ENCODE results near the gene FBXO39.
"Not testable (repeated sequence)": the region's sequence is repeated elsewhere in the genome, so short reads cannot be mapped to it uniquely, and the experiment has no call there.

FBXO39 gene

DNA sequence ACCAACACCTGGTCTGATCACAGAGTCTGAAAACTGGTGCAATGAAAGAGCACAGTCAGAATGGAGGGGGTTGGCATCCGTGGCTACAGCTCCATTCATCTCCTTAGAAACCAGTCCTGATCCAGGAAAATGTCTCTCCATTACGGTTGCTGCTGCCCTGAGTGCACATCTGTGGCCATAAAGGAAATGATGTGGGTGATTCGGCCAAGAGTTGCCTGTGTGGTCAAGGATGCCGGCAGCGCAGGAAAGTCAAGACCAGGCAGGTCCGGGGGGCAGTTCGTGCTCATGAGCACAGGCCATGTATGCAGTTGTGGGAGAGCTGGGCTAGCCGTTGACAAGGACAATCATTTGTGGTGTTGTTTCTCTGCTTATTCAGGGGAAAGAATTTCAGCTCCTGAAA is 14.2 kb upstream of the FBXO39 start:
- DNase-seq (ENCODE audit: low read depth, low spot score), result no peak
- no peak overlapping the region for H3K4me3 ChIP-seq (ENCODE audit: low read depth, low read length)
- CTCF ChIA-PET, result interaction anchor here (1.6 kb wide), 1 partner anchor 9 kb away, joined by 3 read pairs; no protein-coding TSS in a partner anchor
- TF ChIP-seq, protein P1, sequence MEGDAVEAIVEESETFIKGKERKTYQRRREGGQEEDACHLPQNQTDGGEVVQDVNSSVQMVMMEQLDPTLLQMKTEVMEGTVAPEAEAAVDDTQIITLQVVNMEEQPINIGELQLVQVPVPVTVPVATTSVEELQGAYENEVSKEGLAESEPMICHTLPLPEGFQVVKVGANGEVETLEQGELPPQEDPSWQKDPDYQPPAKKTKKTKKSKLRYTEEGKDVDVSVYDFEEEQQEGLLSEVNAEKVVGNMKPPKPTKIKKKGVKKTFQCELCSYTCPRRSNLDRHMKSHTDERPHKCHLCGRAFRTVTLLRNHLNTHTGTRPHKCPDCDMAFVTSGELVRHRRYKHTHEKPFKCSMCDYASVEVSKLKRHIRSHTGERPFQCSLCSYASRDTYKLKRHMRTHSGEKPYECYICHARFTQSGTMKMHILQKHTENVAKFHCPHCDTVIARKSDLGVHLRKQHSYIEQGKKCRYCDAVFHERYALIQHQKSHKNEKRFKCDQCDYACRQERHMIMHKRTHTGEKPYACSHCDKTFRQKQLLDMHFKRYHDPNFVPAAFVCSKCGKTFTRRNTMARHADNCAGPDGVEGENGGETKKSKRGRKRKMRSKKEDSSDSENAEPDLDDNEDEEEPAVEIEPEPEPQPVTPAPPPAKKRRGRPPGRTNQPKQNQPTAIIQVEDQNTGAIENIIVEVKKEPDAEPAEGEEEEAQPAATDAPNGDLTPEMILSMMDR (IDR thresholded peaks at IDR 0.05; ENCODE audit: insufficient read depth, low read length, missing control alignments), result no peak
- POLR2A ChIA-PET, result no interaction called here

DNA sequence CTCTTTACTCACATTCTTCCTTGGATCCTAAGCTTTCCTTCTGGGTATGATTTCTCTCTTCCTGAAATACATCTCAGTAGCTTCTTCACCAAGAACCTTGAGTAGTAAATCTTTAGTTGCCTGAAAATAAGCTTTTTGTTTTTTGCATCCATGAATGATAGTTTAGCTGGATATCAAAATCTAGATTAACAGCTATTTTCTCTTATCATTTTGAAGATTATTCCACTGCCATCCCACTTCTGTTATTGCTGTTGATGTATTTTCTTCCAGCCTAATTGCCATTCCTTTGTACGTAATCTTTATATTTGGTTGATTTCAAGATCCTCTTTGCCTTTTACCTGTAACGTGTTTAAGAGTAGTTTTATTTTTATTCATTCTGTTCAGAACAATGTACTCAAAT is 7.6 kb upstream of the FBXO39 start:
- DNase-seq (ENCODE audit: low read depth, low spot score), result no peak
- no peak overlapping the region for H3K4me3 ChIP-seq (ENCODE audit: low read depth, low read length)
- CTCF ChIA-PET, result no interaction called here
- POLR2A ChIA-PET, result interaction anchor here (0.7 kb wide), 1 partner anchor 8 kb away, joined by 3 read pairs; the partner anchor contains the start of gene FBXO39
- TF ChIP-seq, protein P1 (IDR thresholded peaks at IDR 0.05; ENCODE audit: insufficient read depth, low read length, missing control alignments), result no peak

DNA sequence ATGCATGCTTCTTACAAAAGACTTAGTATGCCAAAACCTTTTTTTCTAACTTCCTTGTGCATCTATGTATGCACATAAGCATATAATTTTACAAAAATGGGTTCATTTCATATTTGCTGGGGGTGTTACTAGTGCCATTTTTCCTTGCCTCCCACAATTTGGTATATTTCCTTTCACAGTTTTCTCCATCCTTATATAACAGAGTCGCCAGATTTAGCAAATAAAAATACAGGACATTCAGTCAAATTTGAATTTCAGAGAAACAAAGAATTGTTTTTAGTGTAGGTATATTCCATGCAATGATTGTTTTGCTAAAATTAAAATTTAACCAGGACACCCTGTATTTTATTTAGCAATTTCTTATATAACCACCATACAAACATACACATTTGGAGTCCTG is 4.0 kb upstream of the FBXO39 start:
- ChIA-PET POLR2A (no interaction called here), CTCF (no interaction called here)
- no peak overlapping the region for H3K4me3 ChIP-seq (ENCODE audit: low read depth, low read length)
- no peak for DNase-seq (ENCODE audit: low read depth, low spot score)
- TF ChIP-seq, protein P1 (IDR thresholded peaks at IDR 0.05; ENCODE audit: insufficient read depth, low read length, missing control alignments), result no peak

DNA sequence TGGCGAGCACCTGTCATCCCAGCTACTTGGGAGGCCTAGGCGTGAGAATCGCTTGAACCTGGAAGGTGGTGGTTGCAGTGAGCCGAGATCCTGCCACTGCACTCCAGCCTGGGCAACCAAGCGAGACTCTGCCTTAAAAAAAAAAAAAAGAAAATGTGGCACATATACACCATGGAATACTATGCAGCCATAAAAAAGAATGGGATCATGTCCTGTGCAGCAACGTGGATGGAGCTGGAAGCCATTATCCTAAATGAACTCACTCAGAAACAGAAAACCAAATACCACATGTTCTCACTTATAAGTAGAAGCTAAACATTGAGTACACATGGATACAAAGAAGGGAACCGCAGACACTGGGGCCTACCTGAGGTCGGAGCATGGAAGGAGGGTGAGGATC is 1.1 kb upstream of the FBXO39 start:
- DNase-seq (ENCODE audit: low read depth, low spot score); CTCF ChIA-PET; H3K4me3 ChIP-seq (ENCODE audit: low read depth, low read length); POLR2A ChIA-PET: not testable (repeated sequence)

GRCh38 chr17:6779411-6779810 is 3.4 kb downstream of the FBXO39 start:
- CTCF ChIA-PET, result interaction anchor here (0.7 kb wide), 1 partner anchor 65 kb away, joined by 3 read pairs; no protein-coding TSS in a partner anchor
- TF ChIP-seq, protein P1 (IDR thresholded peaks at IDR 0.05; ENCODE audit: insufficient read depth, low read length, missing control alignments), result no peak
- no peak overlapping the region for H3K4me3 ChIP-seq (ENCODE audit: low read depth, low read length)
- POLR2A ChIA-PET, result no interaction called here
- DNase-seq (ENCODE audit: low read depth, low spot score), result no peak

GRCh38 chr17:6780001-6780400 is 4.0 kb downstream of the FBXO39 start:
- ChIA-PET POLR2A (no interaction called here), CTCF (no interaction called here)
- no peak for DNase-seq (ENCODE audit: low read depth, low spot score)
- H3K4me3 ChIP-seq (ENCODE audit: low read depth, low read length), result no peak overlapping the region
- TF ChIP-seq, protein P1 (IDR thresholded peaks at IDR 0.05; ENCODE audit: insufficient read depth, low read length, missing control alignments), result no peak

- CTCF ChIA-PET, result no interaction called here
- TF ChIP-seq, protein P1 (IDR thresholded peaks at IDR 0.05; ENCODE audit: insufficient read depth, low read length, missing control alignments), result no peak
- DNase-seq (ENCODE audit: low read depth, low spot score), result no peak
- POLR2A ChIA-PET, result no interaction called here
- H3K4me3 ChIP-seq (ENCODE audit: low read depth, low read length), result no peak overlapping the region
These were observed 4.9 kb downstream of the FBXO39 start for GRCh38 chr17:6780886-6781285.
